ENCODE data around the gene CHMP3. TPM values are rescaled to one million over a fixed set of nuclear protein-coding genes. Genes with fewer than 3 reads are reported as not detected.

CHMP3 gene
- polyA plus RNA-seq, 1 donor from 2014 or later = 31.8 TPM

GRCh38 chr2:86557836-86558235 is 5.4 kb downstream of the CHMP3 start:
- peaks cover 29% of the 10 kb centered on the region for H3K79me2 ChIP-seq (replicated peaks; ENCODE audit: insufficient read depth, low read length)
- no peaks in the 10 kb centered on the region for H3F3A ChIP-seq (ENCODE audit: insufficient read depth, low read length, poor library complexity, severe bottlenecking)
- H3K9me3 ChIP-seq (ENCODE audit: low read length) = no peaks in the 10 kb centered on the region
- no peak for TF ChIP-seq EZH2 (IDR thresholded peaks at IDR 0.05; ENCODE audit: borderline replicate concordance, insufficient read depth, low read length, poor library complexity, severe bottlenecking)
- TF ChIP-seq CTCF (IDR thresholded peaks at IDR 0.05; ENCODE audit: poor library complexity, severe bottlenecking) = no peak
- no peak for TF ChIP-seq MXI1 (conservative IDR thresholded peaks at IDR 0.05; ENCODE audit: poor library complexity, severe bottlenecking)
- no peak for TF ChIP-seq REST (IDR thresholded peaks at IDR 0.05; ENCODE audit: borderline replicate concordance)
- no peak for TF ChIP-seq TAF1 (IDR thresholded peaks at IDR 0.05; ENCODE audit: low read depth)
- no peak for TF ChIP-seq SMC3 (conservative IDR thresholded peaks at IDR 0.05; ENCODE audit: poor library complexity)
- TF ChIP-seq RAD21 (conservative IDR thresholded peaks at IDR 0.05) = no peak
- no peak for TF ChIP-seq POLR2AphosphoS5 (IDR thresholded peaks at IDR 0.05)
- no peak for TF ChIP-seq EP300 (conservative IDR thresholded peaks at IDR 0.05; ENCODE audit: poor library complexity, severe bottlenecking)
- H2AFZ ChIP-seq (ENCODE audit: low read depth, low read length) = no peak overlapping the region
- no peaks in the 10 kb centered on the region for H4K20me1 ChIP-seq (ENCODE audit: insufficient read depth)
- no peaks in the 10 kb centered on the region for H3K27me3 ChIP-seq (ENCODE audit: insufficient read depth, low read depth, low read length)
- no peak overlapping the region for H3K4me3 ChIP-seq (ENCODE audit: low read length)
- no peaks in the 10 kb centered on the region for H3K9me2 ChIP-seq (ENCODE audit: insufficient read depth, low read length)
- H3K9ac ChIP-seq (ENCODE audit: low read length) = no peak overlapping the region
- no peak overlapping the region for H3K27ac ChIP-seq (ENCODE audit: low read length)
- H3K4me2 ChIP-seq (ENCODE audit: low read length) = no peak overlapping the region
- H3K36me3 ChIP-seq (ENCODE audit: insufficient read depth, low read length) = no peaks in the 10 kb centered on the region

- H3K36me3 ChIP-seq (ENCODE audit: insufficient read depth, low read length) = no peaks in the 10 kb centered on the region
- no peaks in the 10 kb centered on the region for H3F3A ChIP-seq (ENCODE audit: insufficient read depth, low read length, poor library complexity, severe bottlenecking)
- peaks cover 4% of the 10 kb centered on the region for H3K9me3 ChIP-seq (ENCODE audit: low read length)
- H3K4me2 ChIP-seq (ENCODE audit: low read length) = no peak overlapping the region
- no peak overlapping the region for H3K9ac ChIP-seq (ENCODE audit: low read length)
- peaks cover 27% of the 10 kb centered on the region for H3K79me2 ChIP-seq (replicated peaks; ENCODE audit: insufficient read depth, low read length)
- TF ChIP-seq SMC3 (conservative IDR thresholded peaks at IDR 0.05; ENCODE audit: poor library complexity) (no peak), MXI1 (conservative IDR thresholded peaks at IDR 0.05; ENCODE audit: poor library complexity, severe bottlenecking) (no peak), EZH2 (IDR thresholded peaks at IDR 0.05; ENCODE audit: borderline replicate concordance, insufficient read depth, low read length, poor library complexity, severe bottlenecking) (no peak), EP300 (conservative IDR thresholded peaks at IDR 0.05; ENCODE audit: poor library complexity, severe bottlenecking) (no peak), TAF1 (IDR thresholded peaks at IDR 0.05; ENCODE audit: low read depth) (no peak), POLR2AphosphoS5 (IDR thresholded peaks at IDR 0.05) (no peak), CTCF (IDR thresholded peaks at IDR 0.05; ENCODE audit: poor library complexity, severe bottlenecking) (no peak), REST (IDR thresholded peaks at IDR 0.05; ENCODE audit: borderline replicate concordance) (no peak), RAD21 (conservative IDR thresholded peaks at IDR 0.05) (no peak)
- no peak overlapping the region for H2AFZ ChIP-seq (ENCODE audit: low read depth, low read length)
- H3K27me3 ChIP-seq (ENCODE audit: insufficient read depth, low read depth, low read length) = no peaks in the 10 kb centered on the region
- no peaks in the 10 kb centered on the region for H3K9me2 ChIP-seq (ENCODE audit: insufficient read depth, low read length)
- no peaks in the 10 kb centered on the region for H4K20me1 ChIP-seq (ENCODE audit: insufficient read depth)
- H3K4me3 ChIP-seq (ENCODE audit: low read length) = no peak overlapping the region
- no peak overlapping the region for H3K27ac ChIP-seq (ENCODE audit: low read length)
Observed at GRCh38 chr2:86556508-86556907, 6.7 kb downstream of the CHMP3 start.

Measured in neural cell (in vitro differentiated cells).